GM03348 (cell line): ENCODE results near the gene CX3CR1.
A peak's percentile ranks its signal among the peaks of the same experiment; 100 is the strongest.
"Not testable (repeated sequence)": the region's sequence is repeated elsewhere in the genome, so short reads cannot be mapped to it uniquely, and the experiment has no call there.

Experiments
- DNase-seq: peaks from one replicate; pipeline ENCODE4 v3.0.0; 2012; ENCODE audit warnings: low spot score

The CX3CR1 gene

GRCh38 chr3:39267631-39268548 lies 11.9 kb downstream of the CX3CR1 start:
- no peak for DNase-seq

GRCh38 chr3:39264053-39264452 lies 15.8 kb downstream of the CX3CR1 start:
- no peak for DNase-seq

GRCh38 chr3:39263576-39263975 lies 16.3 kb downstream of the CX3CR1 start:
- no peak for DNase-seq

- no peak for DNase-seq
These were observed 17.0 kb downstream of the CX3CR1 start for GRCh38 chr3:39262846-39263245.

- no peak for DNase-seq
These were observed 18.1 kb downstream of the CX3CR1 start for GRCh38 chr3:39261726-39262125.

GRCh38 chr3:39260957-39261356 lies 18.9 kb downstream of the CX3CR1 start:
- peak; percentile 93 for DNase-seq

GRCh38 chr3:39260318-39260717 lies 19.5 kb downstream of the CX3CR1 start:
- no peak for DNase-seq

- no peak for DNase-seq
These were observed 24.1 kb downstream of the CX3CR1 start for GRCh38 chr3:39255503-39256325.

- DNase-seq, result peak; percentile 76
These were observed 24.9 kb downstream of the CX3CR1 start for GRCh38 chr3:39254806-39255449.

GRCh38 chr3:39251576-39251975 lies 28.3 kb downstream of the CX3CR1 start:
- no peak for DNase-seq

- DNase-seq, result peak; percentile 61
These were observed 29.6 kb downstream of the CX3CR1 start for GRCh38 chr3:39250116-39250747.

- peak; percentile 57 for DNase-seq
These were observed 30.3 kb downstream of the CX3CR1 start for GRCh38 chr3:39249453-39250115.

- no peak for DNase-seq
These were observed 38.3 kb downstream of the CX3CR1 start for GRCh38 chr3:39241561-39241960.

GRCh38 chr3:39237027-39237426 lies 42.8 kb downstream of the CX3CR1 start:
- no peak for DNase-seq

- no peak for DNase-seq
These were observed 45.2 kb downstream of the CX3CR1 start for GRCh38 chr3:39234651-39235050.

GRCh38 chr3:39232859-39233258 lies 47.0 kb downstream of the CX3CR1 start:
- DNase-seq, result no peak

GRCh38 chr3:39230453-39230852 lies 49.4 kb downstream of the CX3CR1 start:
- no peak for DNase-seq

GRCh38 chr3:39228496-39228895 lies 51.3 kb downstream of the CX3CR1 start:
- no peak for DNase-seq

GRCh38 chr3:39227596-39227995 lies 52.2 kb downstream of the CX3CR1 start:
- not testable (repeated sequence) for DNase-seq

- DNase-seq, result no peak
These were observed 53.6 kb downstream of the CX3CR1 start for GRCh38 chr3:39226106-39226741.

GRCh38 chr3:39224288-39224687 lies 55.5 kb downstream of the CX3CR1 start:
- no peak for DNase-seq
